Lung (tissue), 12 donors: ENCODE measurements around the gene SLC6A20. TPM values are rescaled to one million over a fixed set of nuclear protein-coding genes. Genes with fewer than 3 reads are reported as not detected.

ENCODE experiments used
- ATAC-seq: fragments of 200-7000 bp; cut with Tn5 transposase; one replicate; pipeline ENCODE4 v1.9.1; 2020; ENCODE audit warnings: moderate number of reproducible peaks; ENCODE audit not compliant: insufficient read depth, low FRiP score
- DNase-seq, 3 donors: peaks; one replicate each; pipeline ENCODE4 v3.0.0-alpha.2; 2013 to 2017
- H3K27ac ChIP-seq, 2 donors: one replicate each; pipeline ENCODE4 v1.5.1; 2013; ENCODE audit warnings: mild to moderate bottlenecking in 2 of 2, moderate library complexity in 2 of 2, control low read depth in 1 of 2, inconsistent platforms in 1 of 2, low read depth in 1 of 2, low read length in 1 of 2
- H3K27me3 ChIP-seq, 3 donors: one replicate each; pipeline ENCODE4 v1.5.1; 2013; ENCODE audit warnings: low read length in 2 of 3; ENCODE audit not compliant: control insufficient read depth in 3 of 3, insufficient read depth in 3 of 3
- H3K36me3 ChIP-seq, 4 donors: one replicate each; pipeline ENCODE4 v1.5.1; 2013; ENCODE audit warnings: low read length in 4 of 4, mild to moderate bottlenecking in 1 of 4, moderate library complexity in 1 of 4; ENCODE audit not compliant: control insufficient read depth in 4 of 4, insufficient read depth in 4 of 4
- H3K4me1 ChIP-seq, 5 donors: one replicate each; pipeline ENCODE4 v1.5.1; 2013; ENCODE audit warnings: low read length in 5 of 5, mild to moderate bottlenecking in 2 of 5, moderate library complexity in 1 of 5; ENCODE audit not compliant: control insufficient read depth in 5 of 5, insufficient read depth in 5 of 5
- H3K4me3 ChIP-seq: one replicate; pipeline ENCODE4 v1.5.1; 2013; ENCODE audit warnings: mild to moderate bottlenecking, control low read depth, moderate library complexity
- H3K9ac ChIP-seq, 2 donors: one replicate each; pipeline ENCODE4 v1.5.1; 2013; ENCODE audit warnings: low read length in 2 of 2, control low read depth in 1 of 2; ENCODE audit not compliant: insufficient read depth in 1 of 2
- H3K9me3 ChIP-seq, 4 donors: one replicate each; pipeline ENCODE4 v1.5.1; 2013; ENCODE audit warnings: low read length in 3 of 4, mild to moderate bottlenecking in 1 of 4, moderate library complexity in 1 of 4; ENCODE audit not compliant: control insufficient read depth in 4 of 4, insufficient read depth in 3 of 4
- CTCF ChIP-seq: IDR thresholded peaks from 2 replicates; pipeline ENCODE4 v1.5.1; 2012; ENCODE audit warnings: mild to moderate bottlenecking; ENCODE audit errors: control extremely low read depth, extremely low read depth
- WGBS, 2 donors: extraction: QIAGEN DNeasy Blood & Tissue Kit; methylation state at CpG; one replicate each; pipeline ENCODE4 v1.1.7; 2013; 5-methylcytosine and 5-hydroxymethylcytosine counted together
- polyA plus RNA-seq, 2 donors: library from polyadenylated mRNA; stranded (reverse); fragments of 200-250 nt; gene quantifications; one replicate each; pipeline ENCODE4 v1.2.1, GENCODE V29; 2013
- total RNA-seq, 2 donors: library from RNA; depleted of rRNA in 1 of 2; stranded (reverse); fragments of >200 nt in 1 of 2; gene quantifications; one replicate each; pipeline ENCODE4 v1.2.1, GENCODE V29; 2014 to 2021
- donor health status: control.
- donor health status: control.
- donor health status: Bipolar disorder and iron deficiency.
- donor health status: healthy.
- donor health status: DM: yes; HTN: yes; CAD: no.

The SLC6A20 gene
- total and polyA plus RNA-seq, 4 donors, result 0.28 to 10.2 (median 1.8) TPM

GRCh38 chr3:45746165-45746776, 50.1 kb downstream of the SLC6A20 start:
- peaks cover 5 to 30% (median 13%) of the 10 kb centered on the region in 4 donors for H3K36me3 ChIP-seq
- H3K9ac ChIP-seq, result no peak overlapping the region
- H3K4me1 ChIP-seq, result no peaks in the 10 kb centered on the region
- TF ChIP-seq CTCF, result no peak
- H3K4me3 ChIP-seq, result no peak overlapping the region
- 94 to 96% methylated on average over 31 to 32 of the region's 32 CpGs for WGBS, 2 donors
- no peak overlapping the region for H3K27ac ChIP-seq
- no peak for DNase-seq
- H3K9me3 ChIP-seq, result no peaks in the 10 kb centered on the region
- no peaks in the 10 kb centered on the region for H3K27me3 ChIP-seq
- ATAC-seq, result no peak

GRCh38 chr3:45742461-45743089, 53.8 kb downstream of the SLC6A20 start:
- no peak overlapping the region for H3K9ac ChIP-seq
- H3K36me3 ChIP-seq, result peaks cover 32 to 41% (median 34%) of the 10 kb centered on the region in 4 donors
- DNase-seq (no peak), ATAC-seq (no peak)
- H3K27me3 ChIP-seq, result no peaks in the 10 kb centered on the region
- no peaks in the 10 kb centered on the region for H3K9me3 ChIP-seq
- H3K4me1 ChIP-seq, result no peaks in the 10 kb centered on the region
- TF ChIP-seq CTCF, result no peak
- 97 to 98% methylated on average over 4 of the region's 4 CpGs for WGBS, 2 donors
- H3K27ac ChIP-seq, result no peak overlapping the region
- no peak overlapping the region for H3K4me3 ChIP-seq

GRCh38 chr3:45741742-45742460, 54.4 kb downstream of the SLC6A20 start:
- H3K9me3 ChIP-seq, result no peaks in the 10 kb centered on the region
- ATAC-seq, result no peak
- TF ChIP-seq CTCF, result no peak
- H3K36me3 ChIP-seq, result peaks cover 35 to 42% (median 37%) of the 10 kb centered on the region in 4 donors
- H3K4me3 ChIP-seq, result no peak overlapping the region
- DNase-seq, result no peak
- no peaks in the 10 kb centered on the region for H3K27me3 ChIP-seq
- no peaks in the 10 kb centered on the region for H3K4me1 ChIP-seq
- WGBS, 2 donors, result 55 to 67% methylated on average over 6 of the region's 6 CpGs
- H3K27ac ChIP-seq, result no peak overlapping the region
- H3K9ac ChIP-seq, result no peak overlapping the region
